HepG2 (cell line): ENCODE data around the gene TMEM219. TPM values are rescaled to one million over a fixed set of nuclear protein-coding genes. Genes with fewer than 3 reads are reported as not detected.

ENCODE experiments used
- ARID3A ChIP-seq: IDR thresholded peaks from 2 replicates; pipeline ENCODE4 v1.6.1; 2012; ENCODE audit warnings: low read depth, low read length, improper control_type of control experiment
- CHCHD3 ChIP-seq: sonication (generic); formaldehyde crosslinking; IDR thresholded peaks from 2 replicates; pipeline ENCODE4 v1.8.0; 2022; ENCODE audit warnings: mild to moderate bottlenecking, missing genetic modification reagents, moderate library complexity
- CHD4 ChIP-seq: fragments of 200-600 bp; sonication (generic); IDR thresholded peaks from 2 replicates; pipeline ENCODE4 v1.7.0; 2017; ENCODE audit warnings: mild to moderate bottlenecking, low read length, borderline replicate concordance
- CREB1 ChIP-seq, 2 experiments: fragments of 450-650 bp in 1 of 2; IDR thresholded peaks; 2 replicates each; pipeline ENCODE4 v1.6.1; 2016 to 2017; ENCODE audit warnings: control low read depth in 1 of 2, mild to moderate bottlenecking in 1 of 2, missing compliant biosample characterization in 1 of 2, missing genetic modification characterization in 1 of 2
- HHEX ChIP-seq: IDR thresholded peaks from 2 replicates; pipeline ENCODE4 v1.6.1; 2016; ENCODE audit warnings: control low read depth
- HOXD1 ChIP-seq: sonication (generic); formaldehyde crosslinking; IDR thresholded peaks from 2 replicates; pipeline ENCODE4 v1.5.0; 2020; ENCODE audit warnings: missing genetic modification reagents
- IRF2 ChIP-seq: IDR thresholded peaks from 2 replicates; pipeline ENCODE4 v1.6.1; 2018; ENCODE audit warnings: missing genetic modification reagents, missing compliant biosample characterization
- MAFK ChIP-seq, 2 experiments: IDR thresholded peaks in 1 of 2; conservative IDR thresholded peaks in 1 of 2; 2 replicates each; pipeline ENCODE4 v1.6.1; 2011; ENCODE audit warnings: improper control_type of control experiment in 2 of 2, low read length in 2 of 2
- MAX ChIP-seq: IDR thresholded peaks from 2 replicates; pipeline ENCODE4 v1.6.1; 2012; ENCODE audit warnings: inconsistent platforms
- MNT ChIP-seq: fragments of 450-650 bp; IDR thresholded peaks from 2 replicates; pipeline ENCODE4 v1.6.1; 2016
- SMAD1 ChIP-seq: sonication (generic); formaldehyde crosslinking; IDR thresholded peaks from 2 replicates; pipeline ENCODE4 v1.4.0; 2020; ENCODE audit warnings: missing genetic modification reagents, low read depth, mild to moderate bottlenecking, borderline replicate concordance
- ZBTB21 ChIP-seq: sonication (generic); formaldehyde crosslinking; IDR thresholded peaks from 2 replicates; pipeline ENCODE4 v1.4.0; 2020; ENCODE audit warnings: missing genetic modification reagents
- ZKSCAN8 ChIP-seq: IDR thresholded peaks from 2 replicates; pipeline ENCODE4 v1.6.1; 2016; ENCODE audit warnings: borderline replicate concordance, missing genetic modification reagents, missing compliant biosample characterization
- ZNF143 ChIP-seq: sonication (generic); formaldehyde crosslinking; IDR thresholded peaks from 2 replicates; pipeline ENCODE4 v1.4.0; 2020; ENCODE audit warnings: missing genetic modification reagents
- ZNF18 ChIP-seq: sonication (generic); formaldehyde crosslinking; IDR thresholded peaks from 2 replicates; pipeline ENCODE4 v1.8.0; 2022; ENCODE audit warnings: mild to moderate bottlenecking, missing genetic modification reagents; ENCODE audit not compliant: insufficient replicate concordance
- ZNF354B ChIP-seq: sonication (generic); formaldehyde crosslinking; IDR thresholded peaks from 2 replicates; pipeline ENCODE4 v1.8.0; 2022; ENCODE audit warnings: mild to moderate bottlenecking, missing genetic modification reagents
- ZNF431 ChIP-seq: sonication (generic); formaldehyde crosslinking; IDR thresholded peaks from 2 replicates; pipeline ENCODE4 v1.9.0; 2022; ENCODE audit warnings: missing genetic modification reagents, low read depth, mild to moderate bottlenecking, borderline replicate concordance
- ZNF557 ChIP-seq: sonication (generic); formaldehyde crosslinking; IDR thresholded peaks from 2 replicates; pipeline ENCODE4 v1.4.0; 2020; ENCODE audit warnings: missing genetic modification reagents
- ZNF572 ChIP-seq: sonication (generic); formaldehyde crosslinking; IDR thresholded peaks from 2 replicates; pipeline ENCODE4 v1.5.1; 2020; ENCODE audit warnings: mild to moderate bottlenecking, missing genetic modification reagents
- ZNF577 ChIP-seq: sonication (generic); formaldehyde crosslinking; IDR thresholded peaks from 2 replicates; pipeline ENCODE4 v1.4.0; 2020; ENCODE audit warnings: mild to moderate bottlenecking, low read depth, missing genetic modification reagents, borderline replicate concordance
- ZXDC ChIP-seq: sonication (generic); formaldehyde crosslinking; IDR thresholded peaks from 2 replicates; pipeline ENCODE4 v1.5.0; 2020; ENCODE audit warnings: mild to moderate bottlenecking, missing genetic modification reagents
- polyA plus RNA-seq, 8 experiments: library from polyadenylated mRNA; depleted of rRNA in 3 of 8; stranded (reverse) in 7 of 8; unstranded in 1 of 8; fragments of >200 nt; fragmentation: Illumina TruSeq in 4 of 8; extraction: Trizol in 4 of 8; gene quantifications; 2 replicates each; pipeline versions ENCODE4 v1.2.1 to v1.2.3, GENCODE V29; 2011 to 2016; ENCODE audit warnings: low read depth in 4 of 8, missing spikeins in 1 of 8, mixed read lengths in 1 of 8; ENCODE audit not compliant: insufficient read depth in 1 of 8
- total RNA-seq, 5 experiments: library from RNA; depleted of rRNA; stranded (reverse); fragments of >200 nt; fragmentation: Illumina TruSeq; extraction: Trizol; gene quantifications; 2 replicates each; pipeline ENCODE4 v1.2.3, GENCODE V29; 2016; ENCODE audit warnings: low read depth in 1 of 5

Gene TMEM219
- total and polyA plus RNA-seq, 2 of the 13 experiments (the other 11 are each of a cell fraction or from before 2014, with no cell fraction given), result 105 to 115 TPM

- TF ChIP-seq CHCHD3 (CRISPR knock-in tag) (no peak), ZNF354B (CRISPR knock-in tag) (peak; percentile 93; the same call in 1 of the 2 replicates), ZKSCAN8 (CRISPR knock-in tag) (0 out of 2 replicates have a peak, but pooled peaks have one; percentile 68), MNT (no peak), HHEX (CRISPR knock-in tag) (no peak), IRF2 (CRISPR knock-in tag) (peak; percentile 86), CREB1 (IDR thresholded peaks at IDR 0.05) (peak; percentile 77; the same call in 1 of the 2 replicates), CREB1 (CRISPR knock-in tag; IDR thresholded peaks at IDR 0.05) (no peak), SMAD1 (CRISPR knock-in tag) (peak; percentile 55; the same call in 1 of the 2 replicates), ZNF577 (no peak), MAX (peak; percentile 84), ZNF143 (CRISPR knock-in tag) (no peak; the same call in 1 of the 2 replicates), HOXD1 (CRISPR knock-in tag) (no peak), ZNF431 (peak; percentile 5; the same call in 1 of the 2 replicates), MAFK (conservative IDR thresholded peaks at IDR 0.05 in 1 of 2, IDR thresholded peaks at IDR 0.05 in 1 of 2; ENCODE audit: low read length in 2 of 2) (no peak), CHD4 (no peak), ZNF557 (CRISPR knock-in tag) (no peak), ZXDC (CRISPR knock-in tag) (no peak; the same call in 1 of the 2 replicates), ARID3A (no peak), ZBTB21 (CRISPR knock-in tag) (no peak), ZNF572 (CRISPR knock-in tag) (0 out of 2 replicates have a peak, but pooled peaks have one; percentile 24), ZNF18 (peak; percentile 59)
Measured at GRCh38 chr16:29961479-29962343, at the start of gene TMEM219 (continued).
